A549 (cell line): ENCODE results near the gene PTTG1IP.

Experiments used
- CBX2 ChIP-seq: fragments of 200-600 bp; sonication (generic); IDR thresholded peaks from 2 replicates; pipeline ENCODE4 v1.6.1; 2016; ENCODE audit warnings: low read depth, mild to moderate bottlenecking, borderline replicate concordance
- CEBPB ChIP-seq, 2 experiments: fragments of >200 bp in 1 of 2; sonication (Bioruptor Twin) in 1 of 2; formaldehyde crosslinking in 1 of 2; IDR thresholded peaks; 2 replicates each; pipeline ENCODE4 v1.6.1; 2012 to 2016
- POLR2A ChIP-seq: IDR thresholded peaks from 2 replicates; pipeline ENCODE4 v1.6.1; 2012; ENCODE audit warnings: mild to moderate bottlenecking, low read length
- RAD21 ChIP-seq, 2 experiments: fragments of >200 bp in 1 of 2; sonication (Bioruptor Twin) in 1 of 2; formaldehyde crosslinking in 1 of 2; IDR thresholded peaks in 1 of 2; conservative IDR thresholded peaks in 1 of 2; 2 replicates in 1 of 2; 3 replicates in 1 of 2; pipeline ENCODE4 v1.6.1; 2012 to 2018; ENCODE audit warnings: inconsistent platforms in 1 of 2
- RARB ChIP-seq: fragments of 250-450 bp; sonication (Bioruptor Pico); IDR thresholded peaks from 2 replicates; pipeline ENCODE4 v1.8.0; 2021; ENCODE audit warnings: mild to moderate bottlenecking, moderate library complexity

- no peak for TF ChIP-seq RARB (CRISPR knock-in tag)
- TF ChIP-seq CBX2: no peak
- TF ChIP-seq POLR2A: no peak
- TF ChIP-seq RAD21 (conservative IDR thresholded peaks at IDR 0.05 in 1 of 2, IDR thresholded peaks at IDR 0.05 in 1 of 2): no peak
- TF ChIP-seq CEBPB (IDR thresholded peaks at IDR 0.05): no peak
Observed at GRCh38 chr21:44828362-44829056, 45.0 kb downstream of the PTTG1IP start.
